OCI-LY7 (cell line): ENCODE results near the gene PAX7.

Experiments
- EZH2phosphoT487 ChIP-seq: fragments of 200-600 bp; sonication (generic); IDR thresholded peaks from 2 replicates; pipeline ENCODE4 v1.6.1; 2018; ENCODE audit warnings: low read depth, borderline replicate concordance, mild to moderate bottlenecking, mixed run types, antibody characterized with exemption, low read length, moderate library complexity, mixed read lengths
- TF ChIP-seq, protein P1 (sequence below): fragments of 200-600 bp; sonication (generic); conservative IDR thresholded peaks from 2 replicates; pipeline ENCODE4 v1.5.1; 2014; ENCODE audit warnings: mild to moderate bottlenecking, antibody characterized with exemption, low read length, moderate library complexity, mixed read lengths

DNA sequence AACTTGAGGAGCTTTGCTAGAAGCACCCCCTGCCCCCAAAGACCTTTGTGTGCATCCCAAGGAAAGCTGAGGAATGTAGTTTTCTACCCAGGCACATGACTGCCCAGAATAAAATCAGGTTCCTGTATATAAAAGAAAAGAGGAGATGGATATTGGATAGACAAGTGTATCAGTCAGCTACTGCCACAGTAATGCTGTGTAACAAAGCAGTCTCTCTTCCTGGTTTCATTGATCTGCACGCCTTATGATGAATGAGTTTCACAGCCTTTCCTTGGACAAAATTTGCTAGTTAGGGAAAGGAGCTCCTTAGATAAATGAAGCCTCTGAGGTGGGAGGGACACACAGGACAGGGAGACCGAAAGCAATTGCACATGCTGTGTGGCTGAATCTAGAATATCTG lies 120.0 kb downstream of the PAX7 start:
- TF ChIP-seq, protein P1, sequence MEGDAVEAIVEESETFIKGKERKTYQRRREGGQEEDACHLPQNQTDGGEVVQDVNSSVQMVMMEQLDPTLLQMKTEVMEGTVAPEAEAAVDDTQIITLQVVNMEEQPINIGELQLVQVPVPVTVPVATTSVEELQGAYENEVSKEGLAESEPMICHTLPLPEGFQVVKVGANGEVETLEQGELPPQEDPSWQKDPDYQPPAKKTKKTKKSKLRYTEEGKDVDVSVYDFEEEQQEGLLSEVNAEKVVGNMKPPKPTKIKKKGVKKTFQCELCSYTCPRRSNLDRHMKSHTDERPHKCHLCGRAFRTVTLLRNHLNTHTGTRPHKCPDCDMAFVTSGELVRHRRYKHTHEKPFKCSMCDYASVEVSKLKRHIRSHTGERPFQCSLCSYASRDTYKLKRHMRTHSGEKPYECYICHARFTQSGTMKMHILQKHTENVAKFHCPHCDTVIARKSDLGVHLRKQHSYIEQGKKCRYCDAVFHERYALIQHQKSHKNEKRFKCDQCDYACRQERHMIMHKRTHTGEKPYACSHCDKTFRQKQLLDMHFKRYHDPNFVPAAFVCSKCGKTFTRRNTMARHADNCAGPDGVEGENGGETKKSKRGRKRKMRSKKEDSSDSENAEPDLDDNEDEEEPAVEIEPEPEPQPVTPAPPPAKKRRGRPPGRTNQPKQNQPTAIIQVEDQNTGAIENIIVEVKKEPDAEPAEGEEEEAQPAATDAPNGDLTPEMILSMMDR, result no peak
- no peak for TF ChIP-seq EZH2phosphoT487
